T-helper 22 cell (primary cell): ENCODE data around the gene SV2B.

Source experiments
- DNase-seq: peaks from one replicate; pipeline ENCODE4 v3.0.0-alpha.2; 2020; ENCODE audit warnings: low read depth

The SV2B gene

GRCh38 chr15:91136386-91136923 lies 36.4 kb downstream of the SV2B start:
- no peak for DNase-seq

GRCh38 chr15:91140601-91141000 lies 40.5 kb downstream of the SV2B start:
- DNase-seq, result no peak

GRCh38 chr15:91141097-91141496 lies 41.0 kb downstream of the SV2B start:
- DNase-seq, result no peak

GRCh38 chr15:91142106-91142744 lies 42.2 kb downstream of the SV2B start:
- no peak for DNase-seq

GRCh38 chr15:91142946-91143345 lies 42.9 kb downstream of the SV2B start:
- DNase-seq, result no peak

- DNase-seq, result no peak
Observed at GRCh38 chr15:91146728-91147127, 46.7 kb downstream of the SV2B start.

GRCh38 chr15:91148243-91148642 lies 48.2 kb downstream of the SV2B start:
- no peak for DNase-seq

- no peak for DNase-seq
Observed at GRCh38 chr15:91150502-91151160, 50.6 kb downstream of the SV2B start.

GRCh38 chr15:91151781-91152563 lies 51.9 kb downstream of the SV2B start:
- no peak for DNase-seq

- DNase-seq, result no peak
Observed at GRCh38 chr15:91152896-91153581, 53.0 kb downstream of the SV2B start.

GRCh38 chr15:91153954-91154353 lies 53.9 kb downstream of the SV2B start:
- no peak for DNase-seq

GRCh38 chr15:91156175-91156726 lies 56.2 kb downstream of the SV2B start:
- no peak for DNase-seq

- DNase-seq, result no peak
Observed at GRCh38 chr15:91158415-91159394, 58.6 kb downstream of the SV2B start.

- DNase-seq, result no peak
Observed at GRCh38 chr15:91165850-91166249, 65.8 kb downstream of the SV2B start.

GRCh38 chr15:91168457-91168856 lies 68.4 kb downstream of the SV2B start:
- no peak for DNase-seq

GRCh38 chr15:91171334-91171733 lies 71.3 kb downstream of the SV2B start:
- no peak for DNase-seq

- DNase-seq, result no peak
Observed at GRCh38 chr15:91182101-91182500, 82.0 kb downstream of the SV2B start.

- DNase-seq, result no peak
Observed at GRCh38 chr15:91183596-91183995, 83.5 kb downstream of the SV2B start.

- DNase-seq, result no peak
Observed at GRCh38 chr15:91184441-91184840, 84.4 kb downstream of the SV2B start.

- no peak for DNase-seq
Observed at GRCh38 chr15:91186904-91187656, 87.0 kb downstream of the SV2B start.
